HCT116 (cell line): ENCODE data around the gene EXD3. TPM values are rescaled to one million over a fixed set of nuclear protein-coding genes. Genes with fewer than 3 reads are reported as not detected.

Experiments used
- ATAC-seq: fragments of 200-7000 bp; cut with Tn5 transposase; 2 replicates; pipeline ENCODE4 v1.9.1; 2020; ENCODE audit warnings: mild to moderate bottlenecking, moderate library complexity
- BruUV-seq: library from RNA; stranded (reverse); fragments of 400-500 nt; replicated peaks from 2 replicates; lab custom pipeline; 2021; lab: Mats Ljungman, UMichigan
- CTCF ChIA-PET: fragments of 300-600 bp; sonication (Branson Sonifier 250); formaldehyde crosslinking; loops from one replicate; lab custom pipeline; 2021; ENCODE audit warnings: antibody characterized with exemption; lab: Charles Lee
- POLR2A ChIA-PET: fragments of 300-600, 350-600 bp; sonication (Branson Sonifier 250); formaldehyde crosslinking; loops from one replicate; lab custom pipeline; 2021; ENCODE audit warnings: antibody characterized with exemption; lab: Charles Lee
- RAD21 ChIA-PET, 2 experiments: fragments of 300-600 bp; sonication (Branson Sonifier 250); formaldehyde crosslinking; loops; one replicate each; lab custom pipeline; 2023; ENCODE audit warnings: low total read pairs in 2 of 2; ENCODE audit not compliant: uncharacterized antibody in 2 of 2, unreplicated experiment in 2 of 2, low non-redundant PET in 1 of 2; lab: Charles Lee
- DNase-seq: peaks from one replicate; pipeline ENCODE4 v3.0.0-alpha.2; 2010; ENCODE audit warnings: low read depth, low spot score
- H2AFZ ChIP-seq: fragments of 200-600 bp; shearing (Covaris generic), sonication (generic); 2 replicates; pipeline ENCODE4 v1.6.1; 2017; ENCODE audit warnings: low read depth, mixed run types, mixed read lengths, antibody characterized with exemption, low read length; ENCODE audit not compliant: poor library complexity, severe bottlenecking
- H3K27ac ChIP-seq: 2 replicates; pipeline ENCODE4 v1.5.1; 2012; ENCODE audit warnings: low read depth, low read length
- H3K27me3 ChIP-seq: fragments of 200-600 bp; sonication (generic); 2 replicates; pipeline ENCODE4 v1.6.1; 2016; ENCODE audit warnings: mixed run types, low read length, mixed read lengths; ENCODE audit not compliant: insufficient read depth
- H3K36me3 ChIP-seq, 2 experiments: fragments of 200-500 bp in 1 of 2; fragments of 200-600 bp in 1 of 2; sonication (Bioruptor generic) in 1 of 2; sonication (generic) in 1 of 2; 2 replicates each; pipeline versions ENCODE4 v1.5.1 to v1.6.1; 2014 to 2016; ENCODE audit warnings: low read length in 2 of 2, inconsistent platforms in 1 of 2, mixed read lengths in 1 of 2, mixed run types in 1 of 2; ENCODE audit not compliant: insufficient read depth in 2 of 2, control insufficient read depth in 1 of 2
- H3K4me1 ChIP-seq, 2 experiments: fragments of 200-600 bp in 1 of 2; sonication (generic) in 1 of 2; 2 replicates each; pipeline versions ENCODE4 v1.5.1 to v1.6.1; 2012 to 2017; ENCODE audit warnings: low read length in 2 of 2, inconsistent platforms in 1 of 2, mild to moderate bottlenecking in 1 of 2, mixed read lengths in 1 of 2, mixed run types in 1 of 2, moderate library complexity in 1 of 2; ENCODE audit not compliant: insufficient read depth in 2 of 2, control insufficient read depth in 1 of 2
- H3K4me2 ChIP-seq: fragments of 200-600 bp; sonication (generic); 2 replicates; pipeline ENCODE4 v1.6.1; 2017; ENCODE audit warnings: mixed run types, low read length, mixed read lengths
- H3K4me3 ChIP-seq, 2 experiments: fragments of 200-600 bp in 1 of 2; sonication (generic) in 1 of 2; replicated peaks in 1 of 2; 2 replicates each; pipeline ENCODE4 v1.5.1; 2011 to 2016; ENCODE audit warnings: low read length in 2 of 2, control low read depth in 1 of 2, low read depth in 1 of 2, mild to moderate bottlenecking in 1 of 2, mixed read lengths in 1 of 2, mixed run types in 1 of 2
- H3K79me2 ChIP-seq: fragments of 200-600 bp; sonication (generic); 2 replicates; pipeline ENCODE4 v1.6.1; 2017; ENCODE audit warnings: mild to moderate bottlenecking, mixed run types, low read length, moderate library complexity, mixed read lengths; ENCODE audit not compliant: insufficient read depth
- H3K9ac ChIP-seq: fragments of 200-600 bp; sonication (generic); 2 replicates; pipeline ENCODE4 v1.6.1; 2016; ENCODE audit warnings: low read length, mixed read lengths
- H3K9me2 ChIP-seq: fragments of 200-600 bp; sonication (generic), shearing (Covaris generic); 2 replicates; pipeline ENCODE4 v1.6.1; 2017; ENCODE audit warnings: mixed run types, mild to moderate bottlenecking, moderate library complexity; ENCODE audit not compliant: insufficient read depth
- H3K9me3 ChIP-seq, 2 experiments: fragments of 200-500 bp in 1 of 2; fragments of 200-600 bp in 1 of 2; sonication (Bioruptor generic) in 1 of 2; sonication (generic) in 1 of 2; 2 replicates each; pipeline ENCODE4 v1.6.1; 2014 to 2017; ENCODE audit warnings: low read length in 2 of 2, mixed read lengths in 2 of 2, inconsistent platforms in 1 of 2, low read depth in 1 of 2, mild to moderate bottlenecking in 1 of 2, mixed run types in 1 of 2, moderate library complexity in 1 of 2; ENCODE audit not compliant: control insufficient read depth in 1 of 2, insufficient read depth in 1 of 2
- H4K20me1 ChIP-seq: fragments of 200-600 bp; sonication (generic), shearing (Covaris generic); 2 replicates; pipeline ENCODE4 v1.6.1; 2017; ENCODE audit warnings: mixed run types, mild to moderate bottlenecking, moderate library complexity; ENCODE audit not compliant: insufficient read depth
- CBX3 ChIP-seq: IDR thresholded peaks from 2 replicates; pipeline ENCODE4 v1.6.1; 2012; ENCODE audit warnings: low read depth
- EGR1 ChIP-seq: IDR thresholded peaks from 2 replicates; pipeline ENCODE4 v1.6.1; 2012; ENCODE audit warnings: low read depth
- EZH2 ChIP-seq: fragments of 200-600 bp; sonication (generic); IDR thresholded peaks from 2 replicates; pipeline ENCODE4 v1.6.1; 2017; ENCODE audit warnings: antibody characterized with exemption, mixed run types
- JUND ChIP-seq: IDR thresholded peaks from 2 replicates; pipeline ENCODE4 v1.6.1; 2012
- MAX ChIP-seq: IDR thresholded peaks from 2 replicates; pipeline ENCODE4 v1.6.1; 2012
- SIN3A ChIP-seq: IDR thresholded peaks from 2 replicates; pipeline ENCODE4 v1.6.1; 2012; ENCODE audit warnings: low read depth
- TCF7L2 ChIP-seq: IDR thresholded peaks from 2 replicates; pipeline ENCODE4 v1.7.0; 2011; ENCODE audit warnings: borderline replicate concordance, inconsistent platforms; ENCODE audit not compliant: insufficient read depth, insufficient read length; ENCODE audit errors: extremely low read depth
- YY1 ChIP-seq: IDR thresholded peaks from 2 replicates; pipeline ENCODE4 v1.6.1; 2011; ENCODE audit warnings: low read length, low read depth, moderate library complexity, mild to moderate bottlenecking; ENCODE audit not compliant: insufficient replicate concordance; ENCODE audit errors: extremely low read depth
- ZBTB33 ChIP-seq: IDR thresholded peaks from 2 replicates; pipeline ENCODE4 v1.6.1; 2011; ENCODE audit warnings: mild to moderate bottlenecking, low read length, moderate library complexity; ENCODE audit not compliant: insufficient replicate concordance; ENCODE audit errors: extremely low read depth
- intact Hi-C: fragments of 100-400 bp; cut with micrococcal nuclease; formaldehyde crosslinking; loops from 2 replicates; pipeline ENCODE4 v1.10.0; 2022
- total RNA-seq: library from RNA; stranded (reverse); gene quantifications from one replicate; pipeline ENCODE4 v1.2.1, GENCODE V29; 2021; ENCODE audit not compliant: unreplicated experiment

The EXD3 gene
- total RNA-seq, 1 experiment from 2014 or later, result 25.4 TPM

- ChIA-PET RAD21 (no interaction called here), CTCF (no interaction called here), POLR2A (no interaction called here)
- no peaks in the 10 kb centered on the region for H3K27me3 ChIP-seq
- H3K27ac ChIP-seq, result no peak overlapping the region
- BruUV-seq, result no TSS peak
- no peak overlapping the region for H3K4me3 ChIP-seq
- no peak overlapping the region for H2AFZ ChIP-seq
- no peaks in the 10 kb centered on the region for H4K20me1 ChIP-seq
- no peak overlapping the region for H3K4me2 ChIP-seq
- no peaks in the 10 kb centered on the region for H3K9me2 ChIP-seq
- TF ChIP-seq MAX (no peak), YY1 (no peak), SIN3A (no peak), ZBTB33 (no peak), CBX3 (no peak), EZH2 (no peak), JUND (no peak), TCF7L2 (no peak), EGR1 (no peak)
- no peak for DNase-seq
- peaks cover 29 to 39% of the 10 kb centered on the region in 2 experiments for H3K4me1 ChIP-seq
- intact Hi-C loops, result no loop called here
- H3K9ac ChIP-seq, result no peak overlapping the region
- ATAC-seq, result no peak
- H3K79me2 ChIP-seq, result peaks cover 49% of the 10 kb centered on the region
- no peaks in the 10 kb centered on the region for H3K36me3 ChIP-seq
- no peaks in the 10 kb centered on the region for H3K9me3 ChIP-seq
Observed at GRCh38 chr9:137416006-137416562, 6.9 kb downstream of the EXD3 start.
